HTR-8/SVneo (cell line): ENCODE measurements around the gene TRAF3IP1.

Source experiments
- DNase-seq: peaks from one replicate; pipeline ENCODE4 v3.0.0; 2011; ENCODE audit warnings: low spot score, mixed read lengths; ENCODE audit not compliant: insufficient read length
- FAIRE-seq: peaks from 2 replicates; lab custom pipeline; 2011; peaks lifted over from hg19 to GRCh38; lab: Jason Lieb, UNC

TRAF3IP1 gene

GRCh38 chr2:238336151-238336550 lies 15.8 kb downstream of the TRAF3IP1 start:
- FAIRE-seq (no peak), DNase-seq (no peak)

GRCh38 chr2:238336793-238337444 lies 16.6 kb downstream of the TRAF3IP1 start:
- no peak for FAIRE-seq
- DNase-seq, result no peak

- FAIRE-seq, result no peak
Observed at GRCh38 chr2:238337846-238338245, 17.5 kb downstream of the TRAF3IP1 start.

GRCh38 chr2:238338710-238339394 lies 18.5 kb downstream of the TRAF3IP1 start:
- no peak for DNase-seq
- no peak for FAIRE-seq

More at GRCh38 chr2:238337846-238338245, 17.5 kb downstream of the TRAF3IP1 start:
- no peak for DNase-seq

GRCh38 chr2:238339395-238339780 lies 19.1 kb downstream of the TRAF3IP1 start:
- no peak for FAIRE-seq
- DNase-seq, result no peak

- DNase-seq (no peak), FAIRE-seq (no peak)
Observed at GRCh38 chr2:238339814-238340213, 19.5 kb downstream of the TRAF3IP1 start.

GRCh38 chr2:238341536-238341935 lies 21.2 kb downstream of the TRAF3IP1 start:
- DNase-seq, result no peak
- FAIRE-seq, result no peak

- DNase-seq (no peak), FAIRE-seq (no peak)
Observed at GRCh38 chr2:238344035-238344434, 23.7 kb downstream of the TRAF3IP1 start.

- no peak for FAIRE-seq
- no peak for DNase-seq
Observed at GRCh38 chr2:238344517-238344916, 24.2 kb downstream of the TRAF3IP1 start.

- DNase-seq, result no peak
- FAIRE-seq, result no peak
Observed at GRCh38 chr2:238345297-238345968, 25.1 kb downstream of the TRAF3IP1 start.

GRCh38 chr2:238346544-238346943 lies 26.2 kb downstream of the TRAF3IP1 start:
- DNase-seq (no peak), FAIRE-seq (no peak)

GRCh38 chr2:238350150-238350897 lies 30.0 kb downstream of the TRAF3IP1 start:
- FAIRE-seq, result no peak
- no peak for DNase-seq

- DNase-seq (no peak), FAIRE-seq (no peak)
Observed at GRCh38 chr2:238351315-238351714, 31.0 kb downstream of the TRAF3IP1 start.

GRCh38 chr2:238352361-238352760 lies 32.0 kb downstream of the TRAF3IP1 start:
- FAIRE-seq (no peak), DNase-seq (no peak)

- DNase-seq (no peak), FAIRE-seq (no peak)
Observed at GRCh38 chr2:238358769-238359168, 38.5 kb downstream of the TRAF3IP1 start.

- FAIRE-seq (no peak), DNase-seq (no peak)
Observed at GRCh38 chr2:238359403-238359802, 39.1 kb downstream of the TRAF3IP1 start.

- FAIRE-seq, result no peak
- DNase-seq, result no peak
Observed at GRCh38 chr2:238361877-238362276, 41.6 kb downstream of the TRAF3IP1 start.

- DNase-seq (no peak), FAIRE-seq (no peak)
Observed at GRCh38 chr2:238362626-238363025, 42.3 kb downstream of the TRAF3IP1 start.

GRCh38 chr2:238369591-238370040 lies 49.3 kb downstream of the TRAF3IP1 start:
- DNase-seq (no peak), FAIRE-seq (no peak)

GRCh38 chr2:238370094-238370822 lies 49.9 kb downstream of the TRAF3IP1 start:
- no peak for DNase-seq
- peak; percentile 86 for FAIRE-seq
